ENCODE results near the gene ZNF829.

Gene ZNF829

DNA sequence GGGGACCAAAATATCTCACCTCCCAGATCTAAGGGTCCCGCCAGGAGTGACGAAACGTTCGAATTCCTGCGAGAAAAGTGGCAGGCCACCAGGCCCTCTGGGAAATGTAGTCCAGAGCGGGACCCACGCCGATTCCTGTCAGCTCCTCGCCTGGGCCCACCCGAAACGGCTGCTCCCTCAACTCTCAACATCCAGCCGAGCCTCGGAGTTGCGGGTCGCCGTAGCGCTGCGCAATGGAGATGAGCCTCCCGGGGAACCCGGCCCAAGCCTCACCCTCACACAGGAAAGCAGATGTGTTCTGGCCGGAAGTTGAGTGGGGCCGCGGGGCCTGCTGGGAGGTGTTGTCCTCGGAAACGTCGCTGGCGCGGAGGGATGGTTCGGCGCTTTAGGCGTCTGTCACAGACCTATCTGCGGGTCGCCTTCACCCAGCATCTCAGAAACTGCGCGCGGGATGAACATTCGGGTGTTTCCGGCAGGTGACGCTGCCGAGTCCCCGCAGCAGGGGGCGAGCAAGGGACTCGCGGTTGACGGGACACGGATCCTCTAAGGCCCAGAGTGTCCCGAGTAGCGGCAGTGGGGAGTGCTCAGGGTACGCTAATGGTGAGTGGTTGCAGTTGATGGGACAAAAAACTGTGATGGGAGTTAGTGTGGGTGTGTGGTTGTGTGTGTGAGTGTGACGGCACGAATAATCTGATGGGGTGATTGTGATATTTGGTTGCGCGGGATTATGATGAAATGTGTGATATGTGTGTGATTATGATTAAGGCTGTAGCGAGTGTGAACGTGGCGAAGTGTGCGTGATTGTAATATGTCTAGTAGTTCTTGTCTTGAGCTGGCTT, at the start of gene ZNF829, which contains the start of gene ZNF568:
Gene ZNF829 (minus strand): TSS at position 300 of the 839 bp plus-strand sequence. CDS start 1,124 bp downstream, outside the sequence.
Gene ZNF568 (plus strand): TSS at position 341 of the 839 bp plus-strand sequence. CDS start 6,439 bp downstream, outside the sequence.
- DNase-seq (ENCODE audit: low read depth in 1 of 2, low spot score in 1 of 2), result peak; percentile 83 to 86

DNA sequence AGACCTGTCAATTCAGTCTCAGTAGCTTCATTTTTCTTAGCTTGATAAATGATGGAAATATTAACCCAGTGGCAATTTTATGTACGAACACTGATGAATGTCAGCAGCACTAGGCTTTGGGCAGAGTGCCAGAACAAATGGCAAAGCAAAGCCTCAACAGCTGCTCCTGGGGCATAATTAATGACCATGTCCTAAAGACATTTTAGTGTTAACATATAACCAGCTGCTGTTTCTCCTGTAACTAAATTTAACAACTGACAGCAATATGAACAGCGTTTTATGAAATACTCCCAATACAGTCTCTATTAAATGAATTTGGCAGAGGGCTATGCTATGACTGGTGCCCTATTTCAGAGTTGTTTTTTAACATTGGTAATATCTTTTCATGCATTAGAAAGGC, 47.2 kb upstream of the ZNF829 start:
- no peak for DNase-seq (ENCODE audit: low read depth in 1 of 2, low spot score in 1 of 2)

DNA sequence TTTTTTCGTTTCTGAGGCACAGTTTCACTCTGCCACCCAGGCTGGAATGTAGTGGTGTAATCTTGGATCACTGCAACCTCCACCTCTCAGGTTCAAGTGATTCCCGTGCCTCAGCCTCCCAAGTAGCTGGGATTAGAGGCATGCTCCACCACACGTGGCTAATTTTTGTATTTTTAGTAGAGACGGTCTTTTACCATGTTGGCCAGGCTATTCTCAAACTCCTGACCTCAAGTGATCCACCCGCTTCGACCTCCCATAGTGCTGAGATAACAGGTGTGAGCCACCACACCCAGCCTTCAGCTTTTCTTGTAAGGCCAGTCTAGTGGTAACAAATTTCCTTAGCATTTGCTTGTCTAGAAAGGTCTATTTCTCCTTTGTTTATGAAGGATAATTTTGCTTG, 46.3 kb upstream of the ZNF829 start:
- no peak for DNase-seq (ENCODE audit: low read depth in 1 of 2, low spot score in 1 of 2)

DNA sequence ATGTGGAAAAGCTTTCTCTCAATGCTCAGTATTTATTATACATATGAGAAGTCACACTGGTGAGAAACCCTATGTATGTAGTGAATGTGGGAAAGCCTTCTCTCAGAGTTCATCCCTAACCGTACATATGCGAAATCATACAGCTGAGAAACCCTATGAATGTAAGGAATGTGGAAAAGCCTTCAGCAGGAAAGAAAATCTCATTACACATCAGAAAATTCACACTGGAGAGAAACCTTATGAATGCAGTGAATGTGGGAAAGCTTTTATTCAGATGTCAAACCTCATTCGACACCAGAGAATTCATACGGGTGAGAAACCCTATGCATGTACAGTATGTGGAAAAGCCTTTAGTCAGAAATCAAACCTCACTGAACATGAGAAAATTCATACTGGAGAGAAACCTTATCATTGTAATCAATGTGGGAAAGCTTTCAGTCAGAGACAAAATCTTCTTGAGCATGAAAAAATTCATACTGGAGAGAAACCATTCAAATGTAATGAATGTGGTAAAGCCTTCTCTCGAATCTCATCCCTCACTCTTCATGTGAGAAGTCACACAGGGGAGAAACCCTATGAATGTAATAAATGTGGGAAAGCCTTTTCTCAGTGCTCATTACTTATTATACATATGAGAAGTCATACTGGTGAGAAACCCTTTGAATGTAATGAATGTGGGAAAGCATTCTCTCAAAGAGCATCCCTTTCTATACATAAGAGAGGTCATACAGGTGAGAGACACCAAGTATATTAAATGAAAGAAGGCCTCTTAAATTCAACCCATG, 34.4 kb upstream of the ZNF829 start:
- DNase-seq (ENCODE audit: low read depth in 1 of 2, low spot score in 1 of 2), result no peak

DNA sequence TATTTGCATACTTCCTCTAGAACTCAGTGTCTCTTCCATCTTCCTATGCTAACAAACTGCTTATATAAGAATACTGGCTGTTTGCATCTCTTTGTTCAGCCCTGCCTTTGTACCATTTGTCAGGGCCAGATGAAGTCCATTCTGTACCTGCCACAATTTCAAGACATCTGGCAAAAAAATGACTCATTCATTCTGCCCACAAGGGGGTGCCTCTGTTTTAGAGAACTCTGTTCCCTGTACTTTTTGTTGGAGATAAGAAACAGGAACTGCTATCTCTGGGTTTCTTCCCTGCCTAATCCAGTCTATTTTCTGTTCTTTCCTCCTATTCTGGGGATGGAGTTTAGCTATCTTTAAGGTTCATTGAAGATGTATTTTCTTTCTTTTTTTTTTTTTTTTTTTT, 23.1 kb upstream of the ZNF829 start:
- no peak for DNase-seq (ENCODE audit: low read depth in 1 of 2, low spot score in 1 of 2)

DNA sequence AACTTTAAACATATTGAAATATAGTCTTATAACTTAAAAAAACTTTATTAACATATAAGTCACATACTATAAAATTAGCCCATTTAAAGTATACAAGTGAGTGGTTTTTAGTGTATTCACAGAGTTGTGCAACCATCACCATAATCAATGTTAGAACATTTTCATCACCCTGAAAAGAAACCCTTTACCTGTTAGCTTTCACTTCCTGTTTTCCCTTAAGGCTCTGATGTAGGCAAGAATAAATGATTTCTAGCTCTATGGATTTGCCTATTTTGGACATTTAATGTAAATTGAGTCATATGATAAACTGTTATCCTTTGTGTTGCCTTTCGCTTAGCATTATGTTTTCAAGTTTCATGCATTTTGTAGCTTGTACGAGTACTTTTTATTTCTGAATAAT, 15.6 kb upstream of the ZNF829 start:
- no peak for DNase-seq (ENCODE audit: low read depth in 1 of 2, low spot score in 1 of 2)

DNA sequence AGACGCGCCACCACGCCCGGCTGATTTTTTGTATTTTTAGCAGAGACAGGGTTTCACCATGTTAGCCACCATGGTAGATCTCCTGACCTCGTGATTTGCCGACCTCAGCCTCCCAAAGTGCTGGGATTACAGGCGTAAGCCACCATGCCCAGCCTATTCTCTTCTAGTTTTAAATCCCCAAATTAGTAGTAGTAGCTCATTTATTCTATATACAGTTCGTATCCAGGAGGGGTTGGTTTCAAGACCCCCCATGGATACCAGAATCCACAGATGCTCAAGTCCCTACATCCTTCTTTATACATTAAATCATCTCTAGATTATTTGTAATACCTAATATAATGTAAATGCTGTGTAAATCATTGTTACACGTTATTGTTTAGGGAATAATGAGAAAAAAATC, 2.0 kb upstream of the ZNF829 start:
- no peak for DNase-seq (ENCODE audit: low read depth in 1 of 2, low spot score in 1 of 2)

DNA sequence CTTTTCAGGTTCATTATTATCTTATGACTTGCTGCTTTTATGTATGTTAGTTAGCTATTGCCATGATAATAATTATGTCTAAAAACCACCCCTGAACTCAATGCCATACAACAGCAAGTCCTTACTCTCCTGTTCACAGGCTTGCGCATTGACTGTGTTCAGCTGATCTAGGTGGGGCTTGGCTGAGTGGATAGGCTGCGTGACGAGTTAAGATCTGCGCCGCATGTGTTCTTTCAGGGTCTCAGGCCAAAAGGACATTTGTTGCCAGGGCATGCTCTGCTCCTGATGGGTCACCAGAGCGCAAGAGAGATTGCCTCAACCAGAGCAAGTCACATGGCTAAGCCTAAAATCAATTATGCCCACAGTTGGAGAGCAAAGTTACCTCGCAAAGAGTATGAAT, 900 bp upstream of the ZNF829 start:
- DNase-seq (ENCODE audit: low read depth in 1 of 2, low spot score in 1 of 2), result no peak

DNA sequence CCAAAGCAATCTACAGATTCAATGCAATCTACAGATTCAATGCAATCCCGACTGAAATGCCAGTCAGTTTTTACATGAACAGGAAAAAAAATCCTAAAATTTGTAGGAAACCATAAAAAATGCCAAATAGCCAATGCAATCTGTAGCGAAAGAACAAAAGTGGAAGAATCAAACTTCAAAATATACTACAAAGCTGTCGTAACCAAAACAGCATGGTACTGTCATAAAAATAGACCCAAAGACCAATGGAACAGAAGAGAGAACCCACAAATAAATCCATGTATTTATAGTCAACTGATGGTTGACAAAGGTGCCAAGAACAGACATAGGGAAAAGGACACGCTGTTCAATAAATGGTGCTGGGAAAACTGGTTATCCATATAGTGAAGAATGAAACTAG, 17.7 kb downstream of the ZNF829 start:
- no peak for DNase-seq (ENCODE audit: low read depth in 1 of 2, low spot score in 1 of 2)

DNA sequence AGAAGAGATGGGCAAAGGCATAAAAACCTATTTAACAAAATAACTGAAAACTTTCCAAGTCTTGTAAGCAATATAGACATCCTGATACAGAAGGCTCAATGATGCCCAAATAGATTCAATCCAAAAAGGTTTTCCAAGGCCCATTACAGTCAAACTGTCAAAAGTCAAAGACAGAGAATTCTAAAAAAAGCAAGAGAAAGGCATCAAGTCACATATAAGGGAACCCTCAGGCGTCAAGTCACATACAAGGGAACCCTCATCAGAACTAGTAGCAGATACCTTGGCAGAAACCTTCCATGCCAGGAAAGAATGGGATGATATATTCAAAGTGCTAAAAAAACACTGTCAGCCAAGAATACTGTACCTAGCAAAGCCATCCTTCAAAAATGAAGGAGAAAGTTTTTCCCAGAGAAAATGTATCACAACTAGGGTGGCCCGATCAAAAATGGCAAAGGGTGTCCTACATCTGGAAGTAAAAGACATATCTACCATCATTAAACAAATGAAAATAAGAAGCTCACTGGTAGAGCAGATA, 21.2 kb downstream of the ZNF829 start:
- no peak for DNase-seq (ENCODE audit: low read depth in 1 of 2, low spot score in 1 of 2)

DNA sequence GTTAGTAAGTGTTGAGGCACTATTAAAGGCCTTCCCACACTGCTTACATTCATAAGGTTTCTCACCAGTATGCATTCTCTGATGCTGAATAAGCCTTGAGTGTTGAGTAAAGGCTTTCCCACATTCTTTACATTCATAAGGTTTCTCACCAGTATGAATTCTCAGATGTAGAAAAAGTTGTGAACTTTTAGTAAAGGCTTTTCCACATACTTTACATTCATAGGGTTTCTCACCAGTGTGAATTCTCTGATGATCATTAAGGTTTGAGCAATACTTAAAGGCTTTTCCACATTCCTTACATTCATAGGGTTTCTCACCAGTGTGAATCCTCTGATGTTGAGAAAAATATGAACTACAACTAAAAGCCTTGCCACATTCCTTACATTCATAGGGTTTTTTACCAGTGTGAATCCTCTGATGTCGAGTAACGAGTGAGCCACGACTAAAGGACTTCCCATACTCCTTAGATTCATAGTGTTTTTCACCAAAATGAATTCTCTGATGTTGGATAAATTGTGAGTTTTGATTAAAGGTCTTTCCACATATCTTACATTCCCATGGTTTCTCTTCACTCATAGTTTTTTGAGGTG, 24.2 kb downstream of the ZNF829 start:
- DNase-seq (ENCODE audit: low read depth in 1 of 2, low spot score in 1 of 2), result no peak

DNA sequence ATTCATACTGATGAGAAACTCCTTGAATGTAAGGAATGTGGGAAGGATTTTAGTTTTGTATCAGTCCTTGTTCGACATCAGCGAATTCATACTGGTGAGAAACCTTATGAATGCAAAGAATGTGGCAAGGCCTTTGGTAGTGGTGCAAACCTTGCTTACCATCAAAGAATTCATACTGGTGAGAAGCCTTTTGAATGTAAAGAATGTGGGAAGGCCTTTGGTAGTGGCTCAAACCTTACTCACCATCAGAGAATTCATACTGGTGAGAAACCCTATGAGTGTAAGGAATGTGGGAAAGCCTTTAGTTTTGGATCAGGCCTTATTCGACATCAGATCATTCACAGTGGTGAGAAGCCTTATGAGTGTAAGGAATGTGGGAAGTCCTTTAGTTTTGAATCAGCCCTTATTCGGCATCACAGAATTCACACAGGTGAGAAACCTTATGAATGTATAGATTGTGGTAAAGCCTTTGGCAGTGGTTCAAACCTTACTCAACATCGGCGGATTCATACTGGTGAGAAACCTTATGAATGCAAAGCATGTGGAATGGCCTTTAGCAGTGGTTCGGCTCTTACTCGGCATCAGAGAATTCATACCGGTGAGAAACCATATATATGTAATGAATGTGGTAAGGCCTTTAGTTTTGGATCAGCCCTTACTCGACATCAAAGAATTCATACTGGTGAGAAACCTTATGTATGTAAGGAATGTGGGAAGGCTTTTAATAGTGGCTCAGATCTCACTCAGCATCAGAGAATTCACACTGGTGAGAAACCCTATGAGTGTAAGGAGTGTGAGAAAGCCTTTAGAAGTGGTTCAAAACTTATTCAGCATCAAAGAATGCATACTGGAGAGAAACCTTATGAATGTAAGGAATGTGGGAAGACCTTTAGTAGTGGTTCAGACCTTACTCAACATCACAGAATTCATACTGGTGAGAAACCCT, 38.8 kb downstream of the ZNF829 start:
- no peak for DNase-seq (ENCODE audit: low read depth in 1 of 2, low spot score in 1 of 2)

DNA sequence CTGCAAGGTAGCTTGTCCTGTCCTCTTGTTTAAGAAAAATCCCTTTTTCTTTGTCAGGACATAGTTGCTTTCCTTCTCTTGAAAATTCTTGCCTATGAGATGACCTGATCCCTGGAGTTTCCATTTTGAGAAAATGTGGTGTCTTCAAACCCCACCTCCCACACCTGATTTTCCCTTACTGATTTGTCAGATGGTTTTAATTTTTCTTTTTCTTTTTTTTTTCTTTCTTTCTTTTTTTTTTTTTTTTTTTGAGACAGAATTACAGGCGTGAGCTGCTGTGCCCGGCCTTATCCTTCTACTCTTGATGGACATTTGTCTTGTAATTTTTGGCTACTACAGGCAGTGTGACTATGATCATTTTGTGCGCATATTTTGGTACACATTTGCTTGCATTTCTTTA, 64.2 kb downstream of the ZNF829 start:
- no peak for DNase-seq (ENCODE audit: low read depth in 1 of 2, low spot score in 1 of 2)

DNA sequence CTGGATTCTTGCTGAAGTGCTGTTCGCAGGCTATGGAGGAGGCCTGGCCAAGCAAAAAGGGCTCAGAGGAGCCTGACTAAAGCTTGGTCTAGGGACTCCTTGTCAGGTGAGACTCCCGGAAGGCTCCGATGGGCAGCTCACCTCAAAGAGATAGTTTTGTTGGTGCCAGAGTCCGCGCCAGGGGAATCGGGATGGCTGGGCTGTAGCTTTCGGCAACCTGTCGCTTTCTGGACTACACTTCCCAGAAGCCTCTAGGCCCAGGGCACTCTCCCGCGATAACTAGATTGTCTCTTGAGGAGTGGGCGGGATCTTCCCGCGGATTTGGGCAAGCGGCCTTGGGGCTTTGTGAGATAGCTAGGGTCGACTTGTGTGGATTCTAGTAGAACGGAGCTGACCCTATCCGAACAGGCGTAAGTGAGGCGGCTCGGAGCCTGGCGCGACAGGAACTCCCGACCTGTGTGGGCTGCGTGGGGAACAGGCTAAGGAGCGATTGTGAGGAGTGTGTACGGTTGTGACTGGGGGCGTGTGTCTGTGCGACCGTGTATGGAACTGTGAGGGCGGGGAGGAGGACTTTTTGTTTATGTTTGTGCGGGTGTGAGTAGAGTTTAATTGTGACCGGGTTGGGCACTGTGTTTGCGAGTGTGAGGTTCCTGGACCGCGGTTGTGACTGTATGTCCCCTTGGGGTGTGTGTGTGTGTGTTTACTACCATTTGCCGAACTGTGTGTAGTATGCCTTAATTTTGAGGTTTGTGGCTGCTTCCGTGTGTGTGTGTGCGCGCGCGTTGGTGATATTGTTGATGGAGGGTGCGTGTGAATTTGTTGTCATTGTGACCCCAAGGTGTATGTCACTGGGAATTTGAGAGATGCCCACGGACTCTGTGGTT, 65.3 kb downstream of the ZNF829 start, which contains the start of gene ZNF345:
Gene ZNF345 (plus strand): TSS at position 318 of the 884 bp plus-strand sequence. CDS start 25,955 bp downstream, outside the sequence.
- DNase-seq (ENCODE audit: low read depth in 1 of 2, low spot score in 1 of 2), result peak; percentile 62 to 69

DNA sequence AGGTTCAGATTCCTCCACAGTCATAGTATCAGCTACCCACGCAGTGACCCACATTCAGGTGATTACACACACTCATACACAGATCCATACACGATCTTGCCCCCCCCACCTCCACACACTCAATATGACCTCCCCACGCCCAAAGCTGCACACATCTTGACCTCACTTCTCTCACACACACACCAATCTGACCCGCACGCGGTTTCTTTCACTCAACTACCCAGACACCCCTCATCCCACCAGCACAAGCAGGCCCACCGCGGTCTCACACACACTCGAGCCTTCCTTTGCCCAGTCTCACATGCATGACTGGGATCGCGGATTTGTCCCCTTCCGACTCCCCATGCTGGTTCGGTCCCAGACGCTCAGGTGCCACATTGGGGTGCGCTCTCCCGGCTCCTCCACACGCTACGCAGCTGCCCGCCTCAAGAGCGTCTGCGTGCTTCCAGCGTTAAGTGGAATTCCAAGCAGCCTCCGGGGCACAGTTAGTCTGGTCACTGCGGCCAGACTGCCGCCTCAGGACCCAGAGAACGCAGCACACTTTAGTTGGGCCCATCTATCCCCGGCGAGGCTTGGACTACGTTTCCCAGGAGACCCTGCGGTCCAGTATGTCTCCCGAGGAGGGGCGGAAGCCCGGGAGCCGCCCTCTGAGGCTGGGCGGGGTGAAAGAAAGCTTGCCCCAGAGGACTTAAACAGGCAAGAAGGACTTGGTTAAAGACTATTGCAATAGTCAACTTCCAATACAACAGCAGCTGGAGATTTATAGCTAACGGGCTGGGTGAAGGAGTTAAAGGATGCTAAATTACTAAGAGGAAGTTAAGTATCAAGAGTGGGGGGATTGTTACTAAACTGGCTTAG, 66.2 kb downstream of the ZNF829 start:
- peak; percentile 68 to 77 for DNase-seq (ENCODE audit: low read depth in 1 of 2, low spot score in 1 of 2)

DNA sequence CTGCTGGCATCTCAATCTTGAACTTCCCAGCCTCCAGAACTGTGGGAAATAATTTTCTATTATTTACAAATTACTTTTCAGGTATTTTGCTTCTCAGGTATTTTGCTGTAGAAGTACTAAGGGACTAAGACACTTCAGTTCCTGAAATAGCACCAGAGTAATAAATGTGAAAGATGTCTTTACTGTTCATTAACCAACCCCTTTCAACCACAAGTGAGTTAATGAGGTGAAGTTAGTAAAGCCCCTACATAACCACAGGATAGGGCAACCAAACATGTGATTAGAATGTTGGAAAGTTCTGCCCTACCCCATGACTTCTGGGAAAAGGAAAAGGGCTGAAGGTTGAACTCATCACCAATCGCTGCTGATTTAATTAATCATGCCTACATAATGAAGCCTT, 68.1 kb downstream of the ZNF829 start:
- DNase-seq (ENCODE audit: low read depth in 1 of 2, low spot score in 1 of 2), result no peak

DNA sequence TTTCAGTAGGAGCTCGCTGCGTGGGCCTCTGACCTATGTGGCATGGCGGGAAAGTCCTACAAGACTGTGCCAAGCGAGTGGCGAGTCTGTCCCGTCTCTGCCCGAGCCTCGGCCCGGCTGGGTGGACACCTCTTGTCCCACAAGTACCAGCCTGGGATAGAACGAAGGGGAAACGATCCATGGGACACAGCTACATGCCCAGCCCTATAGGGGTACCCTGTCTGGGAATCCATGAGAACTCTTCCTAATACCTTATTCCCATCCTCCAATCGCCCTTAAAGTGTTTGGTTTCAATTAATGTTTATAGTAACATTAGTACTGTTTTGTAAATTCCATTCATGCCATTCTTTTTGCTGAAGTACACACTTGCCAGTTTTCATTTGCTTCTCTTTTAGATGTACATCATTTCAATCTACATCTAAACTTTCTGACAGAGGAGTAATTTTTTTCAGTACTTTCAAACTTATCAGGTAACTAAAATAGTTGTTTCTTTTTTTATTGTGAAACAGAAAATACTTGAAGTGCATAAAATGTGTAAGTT, 77.2 kb downstream of the ZNF829 start:
- no peak for DNase-seq (ENCODE audit: low read depth in 1 of 2, low spot score in 1 of 2)
